ENCODE data around the gene TINAGL1.
A peak's percentile ranks its signal among the peaks of the same experiment; 100 is the strongest.

The TINAGL1 gene

DNA sequence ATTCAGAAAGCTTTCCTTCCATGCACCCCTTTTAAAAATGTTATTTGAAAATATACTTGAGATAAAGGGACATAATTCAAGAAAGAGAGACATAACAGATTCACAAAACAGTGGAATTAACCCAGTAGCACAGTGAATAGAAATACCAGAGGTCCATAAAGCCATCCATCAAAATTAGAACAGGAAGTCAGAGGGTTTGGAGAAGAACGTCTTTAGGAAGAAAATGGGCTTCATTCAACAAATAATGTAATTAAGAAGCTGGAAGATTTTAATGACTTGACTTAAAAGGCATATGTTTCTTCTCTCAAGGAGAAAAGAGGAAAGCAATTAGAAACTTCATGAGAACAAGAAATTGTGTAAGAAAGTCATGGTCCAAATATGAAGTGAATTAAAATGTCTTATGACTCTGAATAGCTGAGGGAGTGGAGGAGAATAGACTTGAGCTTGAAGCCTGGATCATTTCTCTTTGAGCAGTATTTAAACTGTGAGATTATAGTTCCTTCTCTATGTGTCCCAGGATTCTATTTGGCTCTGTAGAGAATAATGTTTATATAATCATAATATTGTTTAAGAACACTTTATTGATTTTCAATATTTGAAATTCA, 33.3 kb downstream of the TINAGL1 start:
- DNase-seq = peak; percentile 57

- DNase-seq = no peak
Observed at GRCh38 chr1:31614414-31615005, 38.2 kb downstream of the TINAGL1 start.

DNA sequence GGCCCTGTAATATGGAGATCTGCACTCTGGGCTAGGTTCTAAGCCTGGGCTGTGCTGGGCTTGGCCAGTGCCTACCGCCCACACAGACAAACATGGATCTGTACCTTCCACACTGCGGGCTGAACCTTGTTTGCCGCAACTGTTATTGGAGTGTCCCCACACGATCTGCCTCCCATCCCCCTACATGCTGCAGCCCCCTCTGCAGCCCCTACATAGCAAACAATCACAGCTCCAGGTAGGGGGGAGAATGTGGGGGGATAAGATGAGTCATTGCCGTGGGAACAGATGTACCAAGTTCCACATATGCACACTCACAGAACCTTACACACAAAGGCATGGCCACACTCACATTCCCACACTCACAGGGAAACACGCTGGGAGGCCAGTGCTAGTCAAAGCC, 39.1 kb downstream of the TINAGL1 start:
- no peak for DNase-seq

- no peak for DNase-seq
Observed at GRCh38 chr1:31615939-31616338, 39.6 kb downstream of the TINAGL1 start.

DNA sequence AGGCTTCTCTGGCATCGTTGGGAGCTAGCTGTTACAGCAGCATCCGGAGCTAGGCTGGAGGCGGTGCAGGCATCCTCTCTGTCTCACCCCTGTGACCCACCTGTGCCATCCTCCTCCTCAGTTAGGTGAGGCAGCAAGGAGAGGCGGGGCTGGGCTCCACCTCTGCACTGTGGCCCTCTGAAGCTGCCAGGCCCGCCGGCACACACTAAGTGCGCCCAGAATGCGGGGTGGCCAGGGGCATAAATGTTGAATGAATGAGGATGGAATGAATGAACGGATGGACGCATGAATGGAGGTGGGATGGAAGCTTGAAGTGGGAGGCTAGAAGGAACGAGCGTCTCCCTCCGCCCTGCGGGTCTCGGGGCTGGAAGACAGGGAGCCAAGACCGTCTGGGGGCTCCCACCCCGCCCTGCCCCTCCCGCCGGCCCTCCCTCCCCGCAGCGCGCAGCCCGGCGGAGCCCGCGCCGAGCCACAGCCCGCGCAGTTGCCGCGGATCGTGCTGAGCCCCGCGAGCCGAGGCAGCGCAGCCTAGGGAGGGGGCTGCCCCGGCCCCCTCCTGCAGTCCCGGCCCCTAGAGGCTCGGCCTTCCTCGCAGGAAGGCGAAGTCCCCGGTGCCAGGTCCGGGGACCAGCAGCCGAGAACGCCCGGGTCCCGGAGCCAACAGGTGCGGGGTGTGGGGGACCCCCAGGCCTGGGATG, 41.1 kb downstream of the TINAGL1 start, which contains the start of gene HCRTR1:
Gene HCRTR1 (plus strand): TSS at position 472 of the 698 bp plus-strand sequence. CDS start 1,504 bp downstream, outside the sequence.
- no peak for DNase-seq

DNA sequence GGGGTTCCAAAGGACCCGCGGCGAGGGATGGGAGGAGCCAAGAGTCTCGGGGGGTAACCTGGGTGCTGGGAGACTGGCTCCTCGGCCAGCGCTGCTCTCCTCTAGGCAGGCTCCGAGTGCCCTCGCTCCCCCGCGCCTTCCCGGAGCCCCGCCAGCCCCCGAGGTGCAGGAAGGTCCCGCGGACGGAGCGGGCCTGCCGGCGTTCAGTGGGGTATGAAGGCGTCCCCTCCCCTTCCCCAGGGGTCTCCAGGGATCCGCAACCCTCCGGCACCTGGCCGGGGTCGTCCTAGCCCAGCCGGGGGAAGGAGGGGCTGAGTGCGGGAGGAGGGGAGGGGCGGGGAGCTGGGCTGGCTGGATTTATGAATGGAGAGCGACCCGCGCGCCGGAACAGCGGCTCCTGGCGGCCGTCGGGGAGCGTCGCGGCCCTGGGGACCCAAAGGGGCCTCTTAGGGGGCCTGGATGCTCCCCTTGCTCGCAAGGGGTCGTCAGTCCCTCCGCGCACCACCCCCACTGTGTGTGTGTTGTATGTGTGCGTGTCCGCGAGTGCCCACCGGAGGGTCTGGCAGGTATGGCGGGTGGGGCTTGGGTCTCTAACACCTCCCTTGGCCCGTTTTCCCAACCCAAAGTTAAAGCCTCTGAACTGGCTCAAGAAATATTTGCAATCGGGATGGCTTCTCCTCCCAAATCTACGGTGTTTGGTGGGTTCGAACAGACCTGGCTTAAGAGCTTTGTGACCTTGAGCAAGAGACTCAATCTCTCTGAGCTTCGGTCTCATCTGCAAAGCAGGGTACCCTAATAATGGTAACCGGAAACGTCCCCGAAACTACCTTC, 41.8 kb downstream of the TINAGL1 start:
- peak; percentile 30 for DNase-seq

- no peak for DNase-seq
Observed at GRCh38 chr1:31618916-31619846, 42.9 kb downstream of the TINAGL1 start.

- DNase-seq = no peak
Observed at GRCh38 chr1:31620631-31621497, 44.5 kb downstream of the TINAGL1 start.

DNA sequence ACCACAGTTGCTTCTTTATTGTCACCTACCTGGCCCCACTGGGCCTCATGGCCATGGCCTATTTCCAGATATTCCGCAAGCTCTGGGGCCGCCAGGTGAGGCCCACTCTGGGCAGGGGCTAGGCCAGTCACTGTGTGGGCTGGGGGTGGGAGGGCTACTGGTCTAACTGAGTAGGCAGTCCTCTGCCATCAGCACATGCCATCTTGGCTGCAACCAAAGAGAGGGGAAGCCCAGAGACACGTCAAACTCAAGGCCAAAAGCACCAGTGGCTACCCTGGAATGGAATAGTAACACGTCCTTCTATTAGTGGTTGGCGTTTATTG, 45.1 kb downstream of the TINAGL1 start:
- no peak for DNase-seq

- no peak for DNase-seq
Observed at GRCh38 chr1:31621847-31622730, 45.8 kb downstream of the TINAGL1 start.

- DNase-seq = no peak
Observed at GRCh38 chr1:31623365-31623764, 47.0 kb downstream of the TINAGL1 start.

- peak; percentile 73 for DNase-seq
Observed at GRCh38 chr1:31624309-31624708, 48.0 kb downstream of the TINAGL1 start.

DNA sequence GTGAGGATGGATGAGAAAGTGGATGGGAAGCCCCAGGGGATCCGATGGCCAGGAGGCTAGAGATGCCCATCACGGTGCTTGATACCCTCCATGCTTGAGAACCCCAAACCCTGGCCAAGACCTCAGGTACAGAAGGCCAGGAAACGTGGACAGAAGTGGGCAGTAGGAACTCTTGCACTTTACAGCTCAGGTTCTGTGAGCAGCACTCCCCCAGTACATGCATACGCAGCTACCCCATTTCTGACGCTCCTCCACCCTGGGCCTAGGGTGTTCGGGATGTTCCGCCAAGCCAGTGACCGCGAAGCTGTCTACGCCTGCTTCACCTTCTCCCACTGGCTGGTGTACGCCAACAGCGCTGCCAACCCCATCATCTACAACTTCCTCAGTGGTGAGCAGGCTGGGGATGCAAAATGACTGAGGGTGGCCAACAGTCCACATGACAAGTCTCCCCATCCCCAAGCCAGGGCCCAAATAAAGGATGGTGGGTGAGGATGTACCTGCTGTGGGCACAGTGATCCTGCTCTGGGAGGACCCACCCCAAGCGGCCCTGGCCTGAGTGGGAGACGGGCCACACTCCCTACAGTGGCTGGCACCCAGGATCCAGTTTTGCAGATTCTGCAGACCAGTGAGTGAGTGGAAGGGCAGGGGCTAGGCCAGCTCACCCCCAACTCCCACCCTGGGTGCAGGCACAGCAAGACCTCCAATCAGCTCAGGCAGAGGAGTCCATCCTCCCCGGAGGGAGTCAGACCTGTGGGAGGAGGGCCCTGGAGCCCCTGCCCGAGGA, 48.6 kb downstream of the TINAGL1 start:
- DNase-seq = no peak

DNA sequence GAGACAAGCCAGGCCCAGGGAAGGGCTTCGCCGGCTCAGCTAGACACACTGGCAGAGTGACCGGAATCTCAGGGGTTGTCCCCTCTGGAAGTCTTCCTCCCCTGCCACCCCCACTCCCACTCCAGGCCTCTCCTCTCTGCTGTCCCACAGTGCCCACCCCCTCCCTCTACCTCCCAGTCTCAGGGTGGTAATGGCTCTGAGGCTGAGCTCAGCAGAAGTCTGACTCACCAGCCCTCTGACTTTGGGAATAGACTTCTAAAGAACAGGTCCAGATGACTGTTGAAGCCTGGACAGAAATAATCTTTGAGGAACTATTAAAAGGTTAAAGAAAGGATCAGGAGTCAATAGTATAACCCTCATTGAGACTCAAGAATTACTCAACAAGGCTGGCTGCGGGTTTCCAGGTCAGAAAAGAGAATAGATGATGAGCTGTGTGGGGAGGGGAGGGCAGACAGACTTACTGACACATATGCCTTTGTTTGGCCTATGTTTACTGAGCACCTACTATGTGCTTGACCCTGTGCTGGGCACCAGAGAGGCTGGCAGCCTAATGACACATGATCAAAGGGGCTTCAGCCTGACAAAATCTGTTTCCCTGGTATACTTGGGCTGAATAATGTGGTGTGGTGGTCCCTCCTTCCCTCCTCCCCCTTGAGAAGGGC, 49.4 kb downstream of the TINAGL1 start:
- peak; percentile 60 for DNase-seq

- DNase-seq = peak; percentile 30
Observed at GRCh38 chr1:31626223-31627207, 50.2 kb downstream of the TINAGL1 start.

- DNase-seq = no peak
Observed at GRCh38 chr1:31627301-31627929, 51.1 kb downstream of the TINAGL1 start.

GRCh38 chr1:31627930-31628559, 51.7 kb downstream of the TINAGL1 start:
- DNase-seq = no peak
